Neural crest cell (in vitro differentiated cells): Measurements from ENCODE around the gene CENPE. TPM values are rescaled to one million over a fixed set of nuclear protein-coding genes. Genes with fewer than 3 reads are reported as not detected.

Source experiments
- DNase-seq: peaks from one replicate; pipeline ENCODE4 v3.0.0; 2021; ENCODE audit warnings: low read depth, mixed read lengths, low spot score
- H3K27ac Mint-ChIP-seq: one replicate; pipeline ENCODE4 v1.8.0; 2021; ENCODE audit warnings: mild to moderate bottlenecking, mixed read lengths; ENCODE audit not compliant: unreplicated experiment
- H3K27me3 Mint-ChIP-seq: 2 replicates; pipeline ENCODE4 v1.8.0; 2021; ENCODE audit warnings: low read depth, mild to moderate bottlenecking, mixed read lengths
- H3K36me3 Mint-ChIP-seq: 2 replicates; pipeline ENCODE4 v1.8.0; 2021; ENCODE audit warnings: low read depth, mild to moderate bottlenecking, mixed read lengths
- H3K4me1 Mint-ChIP-seq: 2 replicates; pipeline ENCODE4 v1.8.0; 2021; ENCODE audit warnings: mixed read lengths
- H3K4me3 Mint-ChIP-seq: one replicate; pipeline ENCODE4 v1.8.0; 2021; ENCODE audit warnings: mild to moderate bottlenecking, mixed read lengths
- H3K9me3 Mint-ChIP-seq: 2 replicates; pipeline ENCODE4 v1.8.0; 2021; ENCODE audit warnings: mixed read lengths
- total RNA-seq: library from RNA; stranded (reverse); gene quantifications from 2 replicates; pipeline ENCODE4 v1.2.1, GENCODE V29; 2021
- TF ChIP-seq, protein P1 (sequence below): fragments of 200-600 bp; sonication (generic); conservative IDR thresholded peaks from 2 replicates; pipeline ENCODE4 v1.5.0; 2021; ENCODE audit warnings: antibody characterized with exemption, mild to moderate bottlenecking

The CENPE gene
- total RNA-seq, 1 donor from 2014 or later = 70.0 TPM

DNA sequence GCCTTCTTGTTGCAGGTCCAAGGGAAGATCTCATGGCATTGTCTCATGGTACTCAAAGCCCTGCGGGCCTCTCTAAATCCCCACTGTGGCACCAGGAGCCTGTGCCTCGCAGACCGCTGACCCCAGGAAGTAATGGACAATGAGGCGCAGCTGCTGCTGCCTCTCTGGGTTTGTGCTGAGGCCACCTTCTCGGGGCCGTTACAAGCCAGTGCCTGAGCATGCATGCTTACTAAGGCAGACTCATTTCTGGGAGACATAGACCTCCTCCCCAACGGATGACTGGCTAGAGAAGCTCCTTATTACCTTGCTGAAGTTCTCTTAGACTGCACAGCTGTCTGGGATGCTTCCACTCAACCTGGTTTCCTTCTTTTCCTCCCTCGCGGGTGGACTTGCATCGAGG, 99.8 kb downstream of the CENPE start:
- Mint-ChIP-seq H3K27me3 (no peaks in the 10 kb centered on the region), H3K36me3 (peaks cover 3% of the 10 kb centered on the region), H3K4me3 (peak overlapping the region; percentile 86), H3K9me3 (no peaks in the 10 kb centered on the region), H3K4me1 (peaks cover 48% of the 10 kb centered on the region), H3K27ac (peak overlapping the region; percentile 32)
- no peak for DNase-seq
- TF ChIP-seq, protein P1, sequence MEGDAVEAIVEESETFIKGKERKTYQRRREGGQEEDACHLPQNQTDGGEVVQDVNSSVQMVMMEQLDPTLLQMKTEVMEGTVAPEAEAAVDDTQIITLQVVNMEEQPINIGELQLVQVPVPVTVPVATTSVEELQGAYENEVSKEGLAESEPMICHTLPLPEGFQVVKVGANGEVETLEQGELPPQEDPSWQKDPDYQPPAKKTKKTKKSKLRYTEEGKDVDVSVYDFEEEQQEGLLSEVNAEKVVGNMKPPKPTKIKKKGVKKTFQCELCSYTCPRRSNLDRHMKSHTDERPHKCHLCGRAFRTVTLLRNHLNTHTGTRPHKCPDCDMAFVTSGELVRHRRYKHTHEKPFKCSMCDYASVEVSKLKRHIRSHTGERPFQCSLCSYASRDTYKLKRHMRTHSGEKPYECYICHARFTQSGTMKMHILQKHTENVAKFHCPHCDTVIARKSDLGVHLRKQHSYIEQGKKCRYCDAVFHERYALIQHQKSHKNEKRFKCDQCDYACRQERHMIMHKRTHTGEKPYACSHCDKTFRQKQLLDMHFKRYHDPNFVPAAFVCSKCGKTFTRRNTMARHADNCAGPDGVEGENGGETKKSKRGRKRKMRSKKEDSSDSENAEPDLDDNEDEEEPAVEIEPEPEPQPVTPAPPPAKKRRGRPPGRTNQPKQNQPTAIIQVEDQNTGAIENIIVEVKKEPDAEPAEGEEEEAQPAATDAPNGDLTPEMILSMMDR = no peak

DNA sequence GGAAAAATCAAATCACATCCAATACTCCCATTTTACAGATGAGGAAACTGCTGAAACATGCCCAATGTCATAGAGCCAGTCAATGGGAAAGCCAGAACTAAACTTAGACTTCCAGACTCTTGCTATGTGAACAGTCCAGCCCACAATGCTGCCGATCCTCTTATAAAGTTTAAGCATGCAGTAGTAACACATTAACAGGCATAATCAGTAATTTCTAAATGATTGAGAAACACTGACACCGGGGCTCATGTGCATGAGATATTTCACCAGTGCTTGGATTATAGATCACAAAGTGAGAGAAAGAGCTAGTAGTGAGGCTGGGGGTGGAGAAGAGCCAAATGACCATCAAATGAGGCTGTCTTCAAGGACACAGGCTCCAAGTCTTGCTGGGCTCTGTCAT, 101.0 kb downstream of the CENPE start:
- no peak overlapping the region for H3K27ac Mint-ChIP-seq
- H3K36me3 Mint-ChIP-seq = peaks cover 3% of the 10 kb centered on the region
- TF ChIP-seq, protein P1 = no peak
- no peaks in the 10 kb centered on the region for H3K27me3 Mint-ChIP-seq
- DNase-seq = no peak
- peaks cover 48% of the 10 kb centered on the region for H3K4me1 Mint-ChIP-seq
- peak overlapping the region; percentile 39 for H3K4me3 Mint-ChIP-seq
- H3K9me3 Mint-ChIP-seq = no peaks in the 10 kb centered on the region

DNA sequence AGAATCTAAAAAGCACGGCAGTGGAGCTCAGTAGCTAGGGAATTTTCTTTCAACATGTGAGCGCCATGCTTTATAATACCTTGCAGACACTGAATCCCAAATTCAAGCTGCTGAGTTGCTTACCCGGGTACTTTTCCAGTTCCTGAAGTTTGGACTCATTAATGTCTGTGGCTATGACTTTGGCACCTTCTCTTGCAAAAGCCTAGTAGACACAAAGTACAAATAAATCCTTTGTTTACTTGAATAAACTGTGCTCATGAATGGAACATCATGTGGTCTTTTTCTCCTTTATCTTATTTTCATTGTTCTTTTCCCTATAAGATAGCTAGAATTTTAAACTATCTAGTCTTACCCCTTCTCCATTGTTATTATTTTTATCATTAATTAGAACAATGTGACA, 103.1 kb downstream of the CENPE start:
- H3K9me3 Mint-ChIP-seq = no peaks in the 10 kb centered on the region
- H3K4me1 Mint-ChIP-seq = peaks cover 43% of the 10 kb centered on the region
- H3K27ac Mint-ChIP-seq = no peak overlapping the region
- TF ChIP-seq, protein P1 = no peak
- H3K4me3 Mint-ChIP-seq = no peak overlapping the region
- H3K27me3 Mint-ChIP-seq = no peaks in the 10 kb centered on the region
- H3K36me3 Mint-ChIP-seq = peaks cover 3% of the 10 kb centered on the region
- DNase-seq = no peak

DNA sequence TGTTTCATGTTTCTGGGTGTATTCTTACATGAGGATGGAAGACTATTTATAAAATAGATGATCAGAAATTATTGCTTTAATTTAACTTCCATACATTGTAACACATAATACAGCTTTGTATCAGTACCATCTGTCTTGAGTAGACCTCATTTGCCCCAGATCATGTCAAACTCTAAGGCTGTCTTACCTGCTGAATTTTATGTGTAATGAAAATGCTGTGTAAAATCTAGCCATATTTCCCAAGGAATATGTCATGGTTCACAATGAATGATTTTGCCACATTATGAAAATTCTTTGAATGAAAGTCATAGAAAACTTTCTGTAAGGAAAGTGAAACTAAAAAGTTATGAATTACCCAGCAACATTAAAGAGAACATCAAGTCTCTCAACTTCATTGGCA, 105.9 kb downstream of the CENPE start:
- H3K27ac Mint-ChIP-seq = no peak overlapping the region
- TF ChIP-seq, protein P1 = no peak
- peaks cover 6% of the 10 kb centered on the region for H3K36me3 Mint-ChIP-seq
- DNase-seq = no peak
- H3K4me3 Mint-ChIP-seq = no peak overlapping the region
- H3K4me1 Mint-ChIP-seq = peaks cover 18% of the 10 kb centered on the region
- no peaks in the 10 kb centered on the region for H3K9me3 Mint-ChIP-seq
- no peaks in the 10 kb centered on the region for H3K27me3 Mint-ChIP-seq

DNA sequence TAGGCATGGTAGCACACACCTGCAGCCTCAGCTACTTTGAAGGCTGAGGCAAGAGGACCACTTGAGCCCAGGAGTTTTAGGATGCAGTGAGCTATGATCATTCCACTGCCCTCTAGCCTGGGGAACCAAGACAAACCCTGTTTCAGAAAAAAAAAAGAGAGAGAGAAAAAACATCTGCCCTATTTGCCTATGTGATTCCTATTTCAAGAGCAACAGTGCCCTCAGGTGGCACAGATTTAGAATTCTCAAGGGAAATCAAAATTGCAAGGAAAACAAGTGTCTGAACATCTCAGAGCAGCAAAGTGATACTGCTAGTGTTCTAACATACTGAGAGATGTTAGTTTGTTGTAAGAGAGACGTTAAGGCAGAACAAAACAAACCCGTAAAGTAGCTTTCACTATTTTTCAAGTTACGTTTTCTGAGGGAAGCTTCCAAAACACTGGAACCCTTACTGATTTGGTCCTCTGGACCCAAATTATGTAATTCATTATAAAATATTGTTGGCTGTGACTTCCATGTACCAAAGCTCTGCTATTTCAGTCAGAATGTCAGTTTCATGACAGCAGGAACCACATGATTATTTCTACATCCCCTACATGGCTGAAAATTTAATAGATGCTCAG, 106.4 kb downstream of the CENPE start:
- H3K27ac Mint-ChIP-seq = no peak overlapping the region
- TF ChIP-seq, protein P1 = peak; percentile 74
- H3K9me3 Mint-ChIP-seq = no peaks in the 10 kb centered on the region

More for the DNA sequence above, 106.4 kb downstream of the CENPE start:
- H3K4me3 Mint-ChIP-seq = no peak overlapping the region
- H3K4me1 Mint-ChIP-seq = peaks cover 13% of the 10 kb centered on the region
- H3K36me3 Mint-ChIP-seq = peaks cover 11% of the 10 kb centered on the region
- no peaks in the 10 kb centered on the region for H3K27me3 Mint-ChIP-seq
- peak; percentile 21 for DNase-seq
